ENCODE data around the gene PLSCR2. TPM values are rescaled to one million over a fixed set of nuclear protein-coding genes. Genes with fewer than 3 reads are reported as not detected.

The PLSCR2 gene
- total RNA-seq, 1 experiment from 2014 or later = 0.54 TPM

- H3K4me1 ChIP-seq (ENCODE audit: control insufficient read depth, insufficient read depth, low read length) = no peaks in the 10 kb centered on the region
- intact Hi-C loops (cut with micrococcal nuclease; ENCODE audit: unreplicated experiment) (no loop called here), in situ Hi-C loops (cut with HindIII; ENCODE audit: low pct_unique_long_range_greater_than_20kb, low sequenced_read_pairs) (no loop called here)
- no peaks in the 10 kb centered on the region for H3K36me3 ChIP-seq (ENCODE audit: control insufficient read depth, insufficient read depth, low read length)
- no peaks in the 10 kb centered on the region for H3K27me3 ChIP-seq (ENCODE audit: control insufficient read depth, insufficient read depth, low read length)
- no peak for TF ChIP-seq POLR2AphosphoS5 (IDR thresholded peaks at IDR 0.05; ENCODE audit: low read depth, low read length)
- TF ChIP-seq CTCF (IDR thresholded peaks at IDR 0.05) = no peak
- TF ChIP-seq SIN3A (IDR thresholded peaks at IDR 0.05; ENCODE audit: borderline replicate concordance, insufficient read depth, low read depth, low read length) = no peak
- TF ChIP-seq TCF7L2 (IDR thresholded peaks at IDR 0.05; ENCODE audit: low read depth, low read length) = no peak
- no TSS peak for BruUV-seq (replicated peaks)
- no peak overlapping the region for H3K27ac ChIP-seq (ENCODE audit: low read length)
- no peak overlapping the region for H3K4me3 ChIP-seq (ENCODE audit: low read depth in 2 of 2, low read length in 2 of 2)
- POLR2A ChIA-PET = interaction anchor here (0.6 kb wide), 1 partner anchor 147 kb away, joined by 3 read pairs; no protein-coding TSS in a partner anchor
- H3K9me3 ChIP-seq (ENCODE audit: control insufficient read depth, insufficient read depth, low read depth, low read length) = no peaks in the 10 kb centered on the region
- CTCF ChIA-PET = no interaction called here
- ATAC-seq (no peak), DNase-seq (ENCODE audit: low read depth, low spot score) (no peak)
These were observed 72.6 kb downstream of the PLSCR2 start for GRCh38 chr3:146396792-146397191.

- Histone ChIP-seq H3K4me3 (ENCODE audit: low read depth in 2 of 2, low read length in 2 of 2) (no peak overlapping the region), H3K27ac (ENCODE audit: low read length) (no peak overlapping the region), H3K9me3 (ENCODE audit: control insufficient read depth, insufficient read depth, low read depth, low read length) (no peaks in the 10 kb centered on the region), H3K27me3 (ENCODE audit: control insufficient read depth, insufficient read depth, low read length) (no peaks in the 10 kb centered on the region), H3K4me1 (ENCODE audit: control insufficient read depth, insufficient read depth, low read length) (no peaks in the 10 kb centered on the region), H3K36me3 (ENCODE audit: control insufficient read depth, insufficient read depth, low read length) (no peaks in the 10 kb centered on the region)
- BruUV-seq (replicated peaks) = no TSS peak
- intact Hi-C loops (cut with micrococcal nuclease; ENCODE audit: unreplicated experiment) (no loop called here), in situ Hi-C loops (cut with HindIII; ENCODE audit: low pct_unique_long_range_greater_than_20kb, low sequenced_read_pairs) (no loop called here)
- CTCF ChIA-PET = no interaction called here
- no peak for TF ChIP-seq TCF7L2 (IDR thresholded peaks at IDR 0.05; ENCODE audit: low read depth, low read length)
- DNase-seq (ENCODE audit: low read depth, low spot score) (no peak), ATAC-seq (no peak)
- POLR2A ChIA-PET = no interaction called here
These were observed 74.2 kb downstream of the PLSCR2 start for GRCh38 chr3:146395164-146395563.

- Histone ChIP-seq H3K9me3 (ENCODE audit: control insufficient read depth, insufficient read depth, low read depth, low read length) (no peaks in the 10 kb centered on the region), H3K4me3 (ENCODE audit: low read depth in 2 of 2, low read length in 2 of 2) (no peak overlapping the region), H3K4me1 (ENCODE audit: control insufficient read depth, insufficient read depth, low read length) (no peaks in the 10 kb centered on the region), H3K36me3 (ENCODE audit: control insufficient read depth, insufficient read depth, low read length) (no peaks in the 10 kb centered on the region), H3K27ac (ENCODE audit: low read length) (no peak overlapping the region), H3K27me3 (ENCODE audit: control insufficient read depth, insufficient read depth, low read length) (no peaks in the 10 kb centered on the region)
- ATAC-seq (no peak), DNase-seq (ENCODE audit: low read depth, low spot score) (no peak)
- ChIA-PET POLR2A (no interaction called here), CTCF (no interaction called here)
- in situ Hi-C loops (cut with HindIII; ENCODE audit: low pct_unique_long_range_greater_than_20kb, low sequenced_read_pairs) (no loop called here), intact Hi-C loops (cut with micrococcal nuclease; ENCODE audit: unreplicated experiment) (no loop called here)
- BruUV-seq (replicated peaks) = no TSS peak
- TF ChIP-seq TCF7L2 (IDR thresholded peaks at IDR 0.05; ENCODE audit: low read depth, low read length) (no peak), REST (IDR thresholded peaks at IDR 0.05; ENCODE audit: insufficient read depth in 1 of 2, low read depth in 2 of 2, low read length in 1 of 2) (no peak), SIN3A (IDR thresholded peaks at IDR 0.05; ENCODE audit: borderline replicate concordance, insufficient read depth, low read depth, low read length) (no peak), CTCF (IDR thresholded peaks at IDR 0.05) (no peak), POLR2AphosphoS5 (IDR thresholded peaks at IDR 0.05; ENCODE audit: low read depth, low read length) (no peak)
These were observed 78.4 kb downstream of the PLSCR2 start for GRCh38 chr3:146390957-146391356.
